ENCODE measurements around the gene MFSD1. TPM values are rescaled to one million over a fixed set of nuclear protein-coding genes. Genes with fewer than 3 reads are reported as not detected.

The MFSD1 gene
- total and polyA plus RNA-seq, 2 of the 13 experiments (the other 11 are each of a cell fraction or from before 2014, with no cell fraction given), result 17.3 to 37.9 TPM

- TF ChIP-seq ZNF615 (CRISPR knock-in tag; IDR thresholded peaks at IDR 0.05; ENCODE audit: borderline replicate concordance) (no peak), HOXA5 (CRISPR knock-in tag; IDR thresholded peaks at IDR 0.05) (no peak), TSC22D2 (CRISPR knock-in tag; IDR thresholded peaks at IDR 0.05; ENCODE audit: borderline replicate concordance) (no peak), ZNF598 (CRISPR knock-in tag; IDR thresholded peaks at IDR 0.05; ENCODE audit: borderline replicate concordance) (peak; percentile 90), PBX3 (CRISPR knock-in tag; IDR thresholded peaks at IDR 0.05; ENCODE audit: borderline replicate concordance) (no peak), ARNT2 (CRISPR knock-in tag; IDR thresholded peaks at IDR 0.05; ENCODE audit: low read depth) (peak; percentile 82), ZNF12 (CRISPR knock-in tag; IDR thresholded peaks at IDR 0.05) (0 out of 2 replicates have a peak, but pooled peaks have one; percentile 42), TFDP1 (CRISPR knock-in tag; IDR thresholded peaks at IDR 0.05; ENCODE audit: borderline replicate concordance) (peak; percentile 84; the same call in 1 of the 2 replicates), ZNF549 (CRISPR knock-in tag; IDR thresholded peaks at IDR 0.05) (no peak), EP300 (IDR thresholded peaks at IDR 0.05; ENCODE audit: low read depth in 2 of 2, low read length in 2 of 2) (no peak), EP300 (CRISPR knock-in tag; IDR thresholded peaks at IDR 0.05; ENCODE audit: borderline replicate concordance) (0 out of 2 replicates have a peak, but pooled peaks have one; percentile 9), ZNF83 (CRISPR knock-in tag; IDR thresholded peaks at IDR 0.05; ENCODE audit: borderline replicate concordance) (no peak), ZNF562 (CRISPR knock-in tag; IDR thresholded peaks at IDR 0.05; ENCODE audit: borderline replicate concordance) (no peak), DMAP1 (CRISPR knock-in tag; IDR thresholded peaks at IDR 0.05) (peak; percentile 82), HOXA7 (CRISPR knock-in tag; IDR thresholded peaks at IDR 0.05) (no peak), ZNF264 (CRISPR knock-in tag; IDR thresholded peaks at IDR 0.05) (peak; percentile 44; the same call in 1 of the 2 replicates)
- TF ChIP-seq, protein P1, sequence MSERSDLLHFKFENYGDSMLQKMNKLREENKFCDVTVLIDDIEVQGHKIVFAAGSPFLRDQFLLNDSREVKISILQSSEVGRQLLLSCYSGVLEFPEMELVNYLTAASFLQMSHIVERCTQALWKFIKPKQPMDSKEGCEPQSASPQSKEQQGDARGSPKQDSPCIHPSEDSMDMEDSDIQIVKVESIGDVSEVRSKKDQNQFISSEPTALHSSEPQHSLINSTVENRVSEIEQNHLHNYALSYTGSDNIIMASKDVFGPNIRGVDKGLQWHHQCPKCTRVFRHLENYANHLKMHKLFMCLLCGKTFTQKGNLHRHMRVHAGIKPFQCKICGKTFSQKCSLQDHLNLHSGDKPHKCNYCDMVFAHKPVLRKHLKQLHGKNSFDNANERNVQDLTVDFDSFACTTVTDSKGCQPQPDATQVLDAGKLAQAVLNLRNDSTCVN (CRISPR knock-in tag; IDR thresholded peaks at IDR 0.05; ENCODE audit: borderline replicate concordance), result no peak; the same call in 1 of the 2 replicates
- TF ChIP-seq, protein P2, sequence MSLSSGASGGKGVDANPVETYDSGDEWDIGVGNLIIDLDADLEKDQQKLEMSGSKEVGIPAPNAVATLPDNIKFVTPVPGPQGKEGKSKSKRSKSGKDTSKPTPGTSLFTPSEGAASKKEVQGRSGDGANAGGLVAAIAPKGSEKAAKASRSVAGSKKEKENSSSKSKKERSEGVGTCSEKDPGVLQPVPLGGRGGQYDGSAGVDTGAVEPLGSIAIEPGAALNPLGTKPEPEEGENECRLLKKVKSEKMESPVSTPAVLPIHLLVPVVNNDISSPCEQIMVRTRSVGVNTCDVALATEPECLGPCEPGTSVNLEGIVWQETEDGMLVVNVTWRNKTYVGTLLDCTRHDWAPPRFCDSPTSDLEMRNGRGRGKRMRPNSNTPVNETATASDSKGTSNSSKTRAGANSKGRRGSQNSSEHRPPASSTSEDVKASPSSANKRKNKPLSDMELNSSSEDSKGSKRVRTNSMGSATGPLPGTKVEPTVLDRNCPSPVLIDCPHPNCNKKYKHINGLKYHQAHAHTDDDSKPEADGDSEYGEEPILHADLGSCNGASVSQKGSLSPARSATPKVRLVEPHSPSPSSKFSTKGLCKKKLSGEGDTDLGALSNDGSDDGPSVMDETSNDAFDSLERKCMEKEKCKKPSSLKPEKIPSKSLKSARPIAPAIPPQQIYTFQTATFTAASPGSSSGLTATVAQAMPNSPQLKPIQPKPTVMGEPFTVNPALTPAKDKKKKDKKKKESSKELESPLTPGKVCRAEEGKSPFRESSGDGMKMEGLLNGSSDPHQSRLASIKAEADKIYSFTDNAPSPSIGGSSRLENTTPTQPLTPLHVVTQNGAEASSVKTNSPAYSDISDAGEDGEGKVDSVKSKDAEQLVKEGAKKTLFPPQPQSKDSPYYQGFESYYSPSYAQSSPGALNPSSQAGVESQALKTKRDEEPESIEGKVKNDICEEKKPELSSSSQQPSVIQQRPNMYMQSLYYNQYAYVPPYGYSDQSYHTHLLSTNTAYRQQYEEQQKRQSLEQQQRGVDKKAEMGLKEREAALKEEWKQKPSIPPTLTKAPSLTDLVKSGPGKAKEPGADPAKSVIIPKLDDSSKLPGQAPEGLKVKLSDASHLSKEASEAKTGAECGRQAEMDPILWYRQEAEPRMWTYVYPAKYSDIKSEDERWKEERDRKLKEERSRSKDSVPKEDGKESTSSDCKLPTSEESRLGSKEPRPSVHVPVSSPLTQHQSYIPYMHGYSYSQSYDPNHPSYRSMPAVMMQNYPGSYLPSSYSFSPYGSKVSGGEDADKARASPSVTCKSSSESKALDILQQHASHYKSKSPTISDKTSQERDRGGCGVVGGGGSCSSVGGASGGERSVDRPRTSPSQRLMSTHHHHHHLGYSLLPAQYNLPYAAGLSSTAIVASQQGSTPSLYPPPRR (CRISPR knock-in tag; IDR thresholded peaks at IDR 0.05; ENCODE audit: borderline replicate concordance), result 0 out of 2 replicates have a peak, but pooled peaks have one; percentile 25
- TF ChIP-seq, protein P3, sequence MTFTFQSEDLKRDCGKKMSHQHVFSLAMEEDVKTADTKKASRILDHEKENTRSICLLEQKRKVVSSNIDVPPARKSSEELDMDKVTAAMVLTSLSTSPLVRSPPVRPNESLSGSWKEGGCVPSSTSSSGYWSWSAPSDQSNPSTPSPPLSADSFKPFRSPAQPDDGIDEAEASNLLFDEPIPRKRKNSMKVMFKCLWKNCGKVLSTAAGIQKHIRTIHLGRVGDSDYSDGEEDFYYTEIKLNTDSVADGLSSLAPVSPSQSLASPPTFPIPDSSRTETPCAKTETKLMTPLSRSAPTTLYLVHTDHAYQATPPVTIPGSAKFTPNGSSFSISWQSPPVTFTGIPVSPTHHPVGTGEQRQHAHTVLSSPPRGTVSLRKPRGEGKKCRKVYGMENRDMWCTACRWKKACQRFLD (CRISPR knock-in tag; IDR thresholded peaks at IDR 0.05; ENCODE audit: borderline replicate concordance), result 0 out of 2 replicates have a peak, but pooled peaks have one; percentile 31
These were observed at the start of gene MFSD1 (continued) for GRCh38 chr3:158801696-158802408.

Measured in HepG2 (cell line).